GM21515 (cell line): ENCODE results near the gene SLC29A1.

ENCODE experiments used
- ATAC-seq: cut with Tn5 transposase; IDR thresholded peaks from one replicate; pipeline ENCODE4 v1.9.1; 2021; ENCODE audit not compliant: unreplicated experiment

The SLC29A1 gene

GRCh38 chr6:44264154-44265006 is 41.0 kb downstream of the SLC29A1 start:
- ATAC-seq, result peak; percentile 32

GRCh38 chr6:44265007-44265721 is 41.8 kb downstream of the SLC29A1 start, which contains the start of gene NFKBIE:
TSS of gene NFKBIE (minus strand) at chr6:44265551. CDS start at chr6:44265346, 205 bp downstream.
- ATAC-seq, result peak; percentile 32

- no peak for ATAC-seq
Measured at GRCh38 chr6:44265722-44266233, 42.4 kb downstream of the SLC29A1 start.

- ATAC-seq, result peak; percentile 33
Measured at GRCh38 chr6:44266347-44266746, 43.0 kb downstream of the SLC29A1 start.

GRCh38 chr6:44267252-44267651 is 43.9 kb downstream of the SLC29A1 start:
- ATAC-seq, result no peak

GRCh38 chr6:44268095-44268628 is 44.8 kb downstream of the SLC29A1 start:
- no peak for ATAC-seq

GRCh38 chr6:44269178-44269920 is 46.0 kb downstream of the SLC29A1 start:
- no peak for ATAC-seq

- ATAC-seq, result no peak
Measured at GRCh38 chr6:44269921-44270525, 46.6 kb downstream of the SLC29A1 start, which contains the start of gene TMEM151B. TSS of gene TMEM151B (plus strand) at chr6:44270450. CDS start at chr6:44270743, 293 bp downstream.

- ATAC-seq, result no peak
Measured at GRCh38 chr6:44270526-44271405, 47.4 kb downstream of the SLC29A1 start.

GRCh38 chr6:44271406-44271723 is 48.0 kb downstream of the SLC29A1 start:
- ATAC-seq, result no peak

GRCh38 chr6:44271914-44272313 is 48.5 kb downstream of the SLC29A1 start:
- no peak for ATAC-seq

- ATAC-seq, result no peak
Measured at GRCh38 chr6:44272529-44272928, 49.1 kb downstream of the SLC29A1 start.

- ATAC-seq, result no peak
Measured at GRCh38 chr6:44272999-44273566, 49.7 kb downstream of the SLC29A1 start.

GRCh38 chr6:44273617-44274016 is 50.2 kb downstream of the SLC29A1 start:
- no peak for ATAC-seq

- ATAC-seq, result no peak
Measured at GRCh38 chr6:44275271-44275748, 51.9 kb downstream of the SLC29A1 start.

- ATAC-seq, result no peak
Measured at GRCh38 chr6:44275749-44276648, 52.6 kb downstream of the SLC29A1 start.

GRCh38 chr6:44276667-44277640 is 53.6 kb downstream of the SLC29A1 start:
- no peak for ATAC-seq
